Hematopoietic multipotent progenitor cell treated with erythropoietin and hydrocortisone succinate and interleukin-3 and kit ligand, for 17 days (in vitro differentiated cells): ENCODE data around the gene SYCP3.
"Not testable (repeated sequence)": the region's sequence is repeated elsewhere in the genome, so short reads cannot be mapped to it uniquely, and the experiment has no call there.

Experiments used
- DNase-seq: peaks from one replicate; pipeline ENCODE4 v3.0.0-alpha.2; 2015; ENCODE audit warnings: low spot score

SYCP3 gene

GRCh38 chr12:101713059-101713682, 26.1 kb downstream of the SYCP3 start:
- DNase-seq, result no peak

GRCh38 chr12:101710288-101710687, 29.0 kb downstream of the SYCP3 start:
- DNase-seq, result no peak

GRCh38 chr12:101707131-101707782, 32.0 kb downstream of the SYCP3 start:
- DNase-seq, result peak; percentile 31

GRCh38 chr12:101706403-101706802, 32.9 kb downstream of the SYCP3 start:
- no peak for DNase-seq

- no peak for DNase-seq
These were observed 35.8 kb downstream of the SYCP3 start for GRCh38 chr12:101703487-101703886.

- peak; percentile 27 for DNase-seq
These were observed 38.9 kb downstream of the SYCP3 start for GRCh38 chr12:101700299-101700820.

- peak; percentile 69 for DNase-seq
These were observed 40.4 kb downstream of the SYCP3 start for GRCh38 chr12:101698800-101699347.

GRCh38 chr12:101697930-101698799, 41.1 kb downstream of the SYCP3 start:
- DNase-seq, result peak; percentile 70

- DNase-seq, result peak; percentile 78
These were observed 41.9 kb downstream of the SYCP3 start, which contains the start of gene CHPT1 for GRCh38 chr12:101697197-101697929. CHPT1 (plus strand) TSS chr12:101697640; CDS start chr12:101697862, 222 bp downstream.

GRCh38 chr12:101696251-101697196, 42.7 kb downstream of the SYCP3 start:
- peak; percentile 85 for DNase-seq

- DNase-seq, result peak; percentile 40
These were observed 43.6 kb downstream of the SYCP3 start for GRCh38 chr12:101695706-101696105.

GRCh38 chr12:101694986-101695385, 44.3 kb downstream of the SYCP3 start:
- DNase-seq, result no peak

GRCh38 chr12:101694297-101694848, 44.9 kb downstream of the SYCP3 start:
- no peak for DNase-seq

GRCh38 chr12:101691503-101692096, 47.7 kb downstream of the SYCP3 start:
- no peak for DNase-seq

GRCh38 chr12:101690544-101691098, 48.6 kb downstream of the SYCP3 start:
- DNase-seq, result no peak

GRCh38 chr12:101686176-101686575, 53.1 kb downstream of the SYCP3 start:
- DNase-seq, result no peak

- DNase-seq, result no peak
These were observed 54.2 kb downstream of the SYCP3 start for GRCh38 chr12:101685092-101685491.

- DNase-seq, result not testable (repeated sequence)
These were observed 57.6 kb downstream of the SYCP3 start for GRCh38 chr12:101681627-101682026.

- DNase-seq, result no peak
These were observed 58.6 kb downstream of the SYCP3 start for GRCh38 chr12:101680647-101681046.
